HG03045 (cell line): ENCODE data around the gene PPP3R1.

Source experiments
- ATAC-seq: cut with Tn5 transposase; IDR thresholded peaks from one replicate; pipeline ENCODE4 v1.9.1; 2021; ENCODE audit warnings: mild to moderate bottlenecking, moderate library complexity; ENCODE audit not compliant: unreplicated experiment

Gene PPP3R1

GRCh38 chr2:68236103-68236734 lies 16.1 kb downstream of the PPP3R1 start:
- no peak for ATAC-seq

DNA sequence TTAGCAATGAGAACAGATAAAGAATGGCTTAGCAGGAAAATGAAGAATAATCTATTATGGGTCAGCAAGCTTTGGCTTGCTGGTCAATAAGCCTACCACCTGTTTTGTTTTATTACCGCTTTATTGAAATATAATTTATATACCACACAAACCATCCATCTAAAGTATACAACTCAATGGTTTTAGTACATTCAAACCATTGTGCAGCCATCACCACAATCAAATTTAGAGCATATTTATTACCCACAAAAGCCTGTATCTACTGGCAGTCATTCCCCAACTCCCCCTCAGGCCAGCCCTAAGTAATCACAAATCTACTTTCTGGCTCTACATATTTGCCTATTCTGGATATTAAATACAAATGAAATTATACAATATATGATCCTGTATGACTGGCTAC lies 17.2 kb downstream of the PPP3R1 start:
- ATAC-seq = no peak

DNA sequence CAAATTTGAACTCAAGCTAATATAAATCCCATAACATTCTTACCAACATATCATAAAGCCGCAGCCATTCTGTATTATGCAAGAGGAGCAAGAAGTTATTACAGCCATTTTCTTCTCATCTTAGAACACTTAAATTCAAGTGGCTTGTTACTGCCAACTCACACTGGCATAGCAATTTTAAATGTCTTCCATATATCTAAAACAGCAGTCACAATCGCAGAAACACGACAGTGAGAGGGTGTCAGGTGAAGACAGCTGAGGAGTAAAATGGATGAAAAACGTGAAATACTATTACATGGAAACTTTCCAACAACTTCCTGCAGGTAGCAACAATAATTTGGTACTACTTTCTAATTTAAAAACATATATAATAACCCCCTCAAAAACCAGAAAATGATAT lies 17.9 kb downstream of the PPP3R1 start:
- no peak for ATAC-seq

DNA sequence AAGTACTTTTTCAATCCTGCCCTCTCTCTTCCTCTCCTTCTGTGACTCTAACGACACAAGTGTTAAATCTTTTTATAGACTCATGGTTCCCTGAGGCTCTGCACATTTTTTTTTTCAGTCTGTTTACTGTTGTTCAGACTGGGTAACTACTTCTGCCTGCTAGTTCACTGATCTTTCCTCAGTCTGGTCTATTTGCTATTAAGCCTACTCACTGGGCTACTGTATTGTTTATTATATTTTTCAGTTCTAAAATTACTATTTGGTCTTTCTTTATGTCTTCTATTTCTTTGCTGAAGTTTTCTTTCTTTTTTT lies 21.3 kb downstream of the PPP3R1 start:
- ATAC-seq = no peak

DNA sequence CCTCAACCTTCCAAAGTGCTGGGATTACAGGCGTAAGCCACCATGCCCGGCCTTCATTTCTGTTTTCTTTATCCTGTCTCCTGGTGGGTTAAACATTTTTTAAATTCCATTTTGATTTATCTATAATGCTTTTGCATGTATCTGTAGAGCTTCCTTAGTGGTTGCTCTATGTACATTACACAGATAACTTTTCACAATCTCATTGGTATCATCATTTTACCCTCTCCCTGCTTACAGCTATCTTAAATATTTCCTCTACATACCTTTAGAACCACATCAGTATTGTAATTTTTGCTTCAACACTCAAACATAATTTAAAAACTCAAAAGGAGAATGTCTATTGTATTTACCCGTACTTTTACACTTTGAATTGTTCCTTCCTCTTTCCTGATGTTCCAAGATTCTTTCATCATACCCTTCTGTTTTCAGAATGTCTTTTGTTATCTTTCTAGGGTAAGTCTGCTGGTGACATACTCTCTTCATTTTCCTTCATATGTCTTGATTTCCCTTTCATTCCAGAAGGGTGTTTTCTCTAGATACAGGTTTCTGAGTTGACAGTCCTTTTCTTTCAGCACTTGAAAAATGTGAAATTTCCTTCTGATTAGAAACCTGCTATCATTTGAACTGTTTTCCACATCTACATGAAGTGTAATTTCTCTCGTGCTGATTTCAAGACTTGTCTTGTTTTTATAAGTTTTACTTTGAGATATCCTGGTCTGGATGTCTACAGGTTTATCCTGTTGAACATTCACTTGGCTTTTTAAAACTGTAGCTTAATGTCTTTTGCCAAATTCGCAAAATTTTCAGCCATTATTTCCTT lies 21.9 kb downstream of the PPP3R1 start:
- ATAC-seq = no peak

DNA sequence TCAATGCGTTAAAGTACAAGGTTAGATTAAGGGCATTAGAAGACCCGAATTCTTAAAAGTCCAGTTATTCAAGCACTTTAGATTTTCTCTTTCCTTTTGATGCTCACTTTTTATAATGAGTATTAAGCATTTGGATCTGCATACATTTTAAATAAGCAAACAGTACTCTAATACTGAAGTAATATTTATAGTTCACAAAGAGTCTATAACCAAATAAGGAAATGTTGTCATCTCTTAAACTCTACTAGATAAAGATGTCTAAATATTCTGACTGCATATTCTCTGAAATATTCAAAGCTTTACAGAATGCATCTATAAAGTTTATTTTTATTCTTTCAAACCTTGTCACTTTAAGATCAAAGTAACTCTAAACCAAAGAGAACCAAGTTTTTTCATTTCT lies 25.5 kb downstream of the PPP3R1 start:
- no peak for ATAC-seq

DNA sequence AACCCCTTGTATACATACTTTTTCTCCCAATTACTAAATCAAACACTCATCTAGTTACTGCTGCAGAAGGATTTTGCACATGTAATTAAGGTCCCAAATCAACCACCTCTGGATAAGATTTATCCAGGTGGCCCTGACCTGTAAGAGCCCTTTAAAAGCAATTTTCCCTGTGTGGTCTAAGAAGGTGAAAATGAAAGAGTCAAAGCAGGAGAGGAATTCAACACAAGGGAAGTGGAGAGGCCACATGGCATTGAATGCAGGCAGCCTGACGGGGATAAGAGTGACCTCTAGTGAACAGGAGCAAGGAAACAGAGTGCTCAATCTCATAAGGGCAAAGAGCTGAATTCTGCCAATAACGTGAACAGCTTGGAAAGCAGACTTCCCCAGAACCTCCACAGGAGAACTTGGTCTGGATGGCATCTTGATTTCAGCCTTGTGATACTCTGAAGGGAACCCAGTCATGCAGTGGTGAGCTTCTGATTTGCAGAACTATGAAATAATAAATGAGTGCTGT lies 27.2 kb downstream of the PPP3R1 start:
- peak; percentile 66 for ATAC-seq

DNA sequence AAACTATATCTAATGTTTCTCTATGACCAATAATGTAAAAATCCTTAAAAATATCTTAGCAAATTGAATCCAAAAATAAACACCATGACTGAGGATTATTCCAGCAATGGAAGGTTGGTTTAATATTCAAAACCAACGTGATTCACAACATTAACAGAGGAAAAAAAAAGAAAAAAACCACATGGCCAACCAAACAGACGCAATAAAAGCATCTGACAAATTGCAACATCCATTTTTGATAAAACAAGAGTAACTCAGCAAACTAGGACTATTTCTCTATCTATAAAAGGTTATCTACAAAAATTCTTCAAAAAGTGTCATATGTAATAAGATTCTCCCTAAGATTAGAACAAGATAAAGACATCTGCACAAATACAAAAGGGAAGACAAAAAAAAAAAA lies 28.9 kb downstream of the PPP3R1 start:
- ATAC-seq = no peak

- no peak for ATAC-seq
Observed at GRCh38 chr2:68222287-68222686, 30.0 kb downstream of the PPP3R1 start.

GRCh38 chr2:68218343-68218901 lies 33.9 kb downstream of the PPP3R1 start:
- ATAC-seq = no peak

DNA sequence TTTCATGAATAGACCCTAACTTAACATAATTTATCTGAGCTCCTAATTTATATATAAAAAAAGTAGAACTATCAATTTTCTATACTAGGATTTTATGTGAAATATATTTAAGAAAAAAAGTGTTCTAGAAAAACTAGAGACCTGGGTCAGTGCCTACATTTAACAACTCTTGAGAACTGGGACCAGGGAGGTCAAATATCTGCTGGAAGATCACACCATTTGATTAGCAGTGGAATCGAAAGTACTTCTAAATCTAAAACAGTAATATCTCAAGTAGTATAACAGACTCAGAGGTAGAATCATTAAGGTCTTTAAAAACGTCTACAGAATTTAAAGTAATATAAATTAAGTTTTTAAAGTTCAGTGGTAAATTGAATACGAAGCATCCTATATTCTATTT lies 34.6 kb downstream of the PPP3R1 start:
- ATAC-seq = no peak

DNA sequence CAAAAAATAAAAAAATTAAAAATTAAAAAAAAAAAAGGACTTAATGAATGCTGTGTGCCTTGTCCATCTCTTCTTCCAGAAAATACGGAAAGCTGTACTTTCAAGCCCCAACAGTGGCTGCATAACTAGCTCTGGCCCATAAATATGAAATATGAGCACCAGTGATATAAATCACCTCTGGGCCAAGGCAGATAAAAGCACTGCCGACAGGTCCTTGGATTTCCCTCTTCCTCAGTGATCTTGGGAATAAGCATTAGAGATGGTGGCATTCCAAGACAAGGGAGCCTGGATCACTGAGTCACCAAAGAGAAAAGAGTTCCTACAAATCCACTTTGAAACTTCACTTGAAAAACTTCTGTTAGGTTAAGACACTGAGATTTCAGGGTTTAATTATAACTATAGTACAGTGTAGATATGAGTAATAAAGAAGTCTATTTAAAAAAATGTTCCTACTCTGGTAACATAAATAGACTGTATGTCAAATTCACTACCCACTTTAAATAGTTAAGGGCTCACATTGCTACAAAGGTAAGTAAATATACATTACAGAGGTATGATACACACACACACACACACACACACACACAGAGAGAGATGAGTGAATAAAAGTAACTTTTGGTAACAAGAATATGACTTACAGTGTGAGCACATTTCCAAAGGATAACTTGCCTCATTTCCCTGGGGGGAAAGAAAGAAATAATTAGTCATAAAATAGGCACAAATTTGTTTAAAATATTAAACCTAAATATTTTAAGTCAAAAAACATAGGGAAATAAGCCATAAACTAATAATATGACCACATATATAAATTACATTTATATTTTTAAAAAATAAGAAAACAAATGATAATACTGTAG lies 35.6 kb downstream of the PPP3R1 start:
- no peak for ATAC-seq

GRCh38 chr2:68214381-68214780 lies 38.0 kb downstream of the PPP3R1 start:
- ATAC-seq = no peak

GRCh38 chr2:68206793-68207192 lies 45.5 kb downstream of the PPP3R1 start:
- ATAC-seq = no peak

DNA sequence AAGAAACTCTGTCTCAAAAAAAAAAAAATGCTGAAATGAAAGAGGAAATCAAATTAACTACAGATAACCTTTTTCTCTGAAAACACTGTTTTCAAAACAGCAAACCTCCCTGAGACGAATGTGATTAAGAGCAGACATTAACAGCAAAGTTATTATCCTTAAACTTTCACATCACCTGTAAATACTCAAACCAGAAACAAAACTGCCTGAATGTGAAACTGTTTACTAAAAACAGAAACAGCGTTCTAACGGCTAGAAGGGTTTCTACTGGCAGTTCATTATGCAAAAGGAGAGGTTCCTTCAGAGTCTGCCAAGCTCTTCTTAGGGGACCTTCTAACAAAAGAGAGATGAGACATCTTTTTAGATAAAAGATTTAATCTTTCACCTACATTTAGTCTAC lies 48.7 kb downstream of the PPP3R1 start:
- peak; percentile 90 for ATAC-seq

- no peak for ATAC-seq
Observed at GRCh38 chr2:68200157-68200787, 52.1 kb downstream of the PPP3R1 start.

DNA sequence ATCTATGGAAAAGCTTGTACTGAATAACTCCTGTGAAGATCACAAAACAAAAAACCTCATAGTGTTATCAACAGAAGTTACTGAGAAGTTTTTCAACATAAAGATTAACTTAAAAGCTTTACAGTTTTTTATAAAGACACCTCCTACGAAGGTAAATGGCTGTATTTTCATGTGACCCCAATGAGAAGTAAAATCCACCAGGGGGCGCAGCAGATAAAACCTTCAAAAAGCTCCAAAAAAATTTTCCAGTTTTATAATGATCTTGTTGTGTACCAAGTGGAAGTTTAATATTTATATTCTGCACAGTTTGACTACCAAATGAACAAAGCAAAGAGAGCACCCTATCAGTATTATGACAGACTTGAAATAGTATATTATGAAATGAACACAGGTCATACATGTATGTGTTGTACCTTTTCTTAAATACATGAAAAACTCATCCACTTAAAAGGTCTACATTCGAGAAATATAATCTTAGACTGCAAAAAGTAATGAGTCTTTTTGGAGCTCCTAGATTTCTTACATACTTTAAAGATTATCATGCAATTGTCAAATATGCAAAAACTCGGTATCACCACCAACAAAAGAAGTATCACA lies 56.1 kb downstream of the PPP3R1 start:
- no peak for ATAC-seq

GRCh38 chr2:68195096-68195495 lies 57.2 kb downstream of the PPP3R1 start:
- no peak for ATAC-seq

GRCh38 chr2:68193787-68194372 lies 58.5 kb downstream of the PPP3R1 start:
- no peak for ATAC-seq

DNA sequence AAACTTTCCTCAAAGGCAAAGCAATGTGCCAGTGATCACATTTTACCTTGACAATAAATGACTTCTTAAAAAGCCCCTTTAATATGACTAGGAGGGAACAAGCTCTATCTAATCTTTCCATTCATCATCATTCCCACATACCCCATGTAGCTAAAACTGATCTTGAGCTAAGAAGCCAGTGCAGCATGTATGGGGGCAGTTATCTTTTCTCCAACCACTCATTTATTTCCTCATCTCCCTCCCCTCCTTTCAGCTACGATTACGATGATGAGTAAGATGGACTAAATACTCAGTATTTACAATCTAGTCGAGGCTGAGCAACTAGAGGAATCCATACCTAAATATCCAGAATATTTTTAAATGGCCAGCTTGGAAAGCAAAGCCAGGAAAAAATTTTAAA lies 59.2 kb downstream of the PPP3R1 start:
- no peak for ATAC-seq
